GM21381 (cell line): Measurements from ENCODE around the gene HOXC10.

Experiments used
- ATAC-seq: cut with Tn5 transposase; IDR thresholded peaks from one replicate; pipeline ENCODE4 v1.9.1; 2021; ENCODE audit warnings: mild to moderate bottlenecking, moderate library complexity; ENCODE audit not compliant: unreplicated experiment

HOXC10 gene

GRCh38 chr12:53990311-53991076 is 5.5 kb downstream of the HOXC10 start:
- ATAC-seq: no peak

- ATAC-seq: no peak
Measured at GRCh38 chr12:53991077-53991460, 6.1 kb downstream of the HOXC10 start.

- ATAC-seq: no peak
Measured at GRCh38 chr12:53992377-53992889, 7.5 kb downstream of the HOXC10 start.

GRCh38 chr12:53993162-53994008 is 8.4 kb downstream of the HOXC10 start:
- ATAC-seq: no peak

GRCh38 chr12:53994009-53994263 is 9.0 kb downstream of the HOXC10 start:
- ATAC-seq: no peak

- no peak for ATAC-seq
Measured at GRCh38 chr12:53994264-53995001, 9.5 kb downstream of the HOXC10 start.

- no peak for ATAC-seq
Measured at GRCh38 chr12:53995002-53995377, 10.0 kb downstream of the HOXC10 start.

GRCh38 chr12:53995378-53996239 is 10.7 kb downstream of the HOXC10 start:
- ATAC-seq: no peak

- no peak for ATAC-seq
Measured at GRCh38 chr12:53996240-53997203, 11.6 kb downstream of the HOXC10 start.

GRCh38 chr12:53997204-53998109 is 12.5 kb downstream of the HOXC10 start:
- ATAC-seq: no peak

GRCh38 chr12:53998110-53998899 is 13.4 kb downstream of the HOXC10 start:
- no peak for ATAC-seq

- ATAC-seq: no peak
Measured at GRCh38 chr12:53998900-53999236, 13.9 kb downstream of the HOXC10 start.

- no peak for ATAC-seq
Measured at GRCh38 chr12:53999559-54000115, 14.7 kb downstream of the HOXC10 start.

GRCh38 chr12:54000116-54001114 is 15.5 kb downstream of the HOXC10 start, which contains the start of gene HOXC9:
Gene HOXC9, plus strand, starts transcription at chr12:54000161. Its CDS starts 28 bp downstream, at chr12:54000189.
- no peak for ATAC-seq

GRCh38 chr12:54001283-54002187 is 16.6 kb downstream of the HOXC10 start:
- ATAC-seq: no peak
